ENCODE measurements around the gene SKI.

DNA sequence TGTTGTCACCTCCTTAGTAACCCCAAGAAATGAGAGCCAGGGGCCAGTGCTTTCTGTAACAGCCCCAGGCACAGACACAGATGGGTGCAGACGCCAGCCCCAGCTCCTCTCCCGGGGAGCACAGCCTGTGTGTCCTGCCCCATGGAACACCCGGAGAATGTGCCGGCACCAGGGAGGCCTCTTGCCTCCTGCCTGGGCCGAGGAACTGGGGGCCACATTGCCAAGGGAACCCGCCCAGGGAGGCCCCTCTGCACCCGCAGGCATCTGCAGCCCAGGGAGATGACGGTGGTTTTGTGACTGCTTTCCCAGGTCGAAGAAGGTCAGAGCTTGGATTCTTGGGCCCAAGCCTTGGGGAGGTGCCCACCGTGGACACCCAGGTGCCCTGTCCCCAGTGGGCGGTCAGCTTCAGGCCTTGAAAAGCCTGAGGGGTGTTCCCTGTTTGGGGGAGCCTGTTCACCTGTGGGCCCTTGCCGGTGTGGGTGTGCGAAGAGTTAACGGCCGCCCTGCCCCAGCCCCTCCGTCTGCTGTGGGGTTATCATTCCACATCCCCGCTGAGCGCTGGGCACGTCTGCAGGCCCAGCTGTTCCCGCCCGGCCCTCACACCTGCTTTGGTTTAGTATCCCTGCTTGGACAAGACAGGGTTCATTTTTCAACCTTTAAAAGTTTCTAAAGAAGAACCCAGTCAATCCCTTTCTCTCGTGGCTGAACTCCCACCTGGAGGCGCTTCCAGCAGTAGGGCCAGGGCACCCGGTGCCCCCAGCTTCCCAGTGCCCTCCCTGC, 100.7 kb downstream of the SKI start:
- TF ChIP-seq, protein P1, sequence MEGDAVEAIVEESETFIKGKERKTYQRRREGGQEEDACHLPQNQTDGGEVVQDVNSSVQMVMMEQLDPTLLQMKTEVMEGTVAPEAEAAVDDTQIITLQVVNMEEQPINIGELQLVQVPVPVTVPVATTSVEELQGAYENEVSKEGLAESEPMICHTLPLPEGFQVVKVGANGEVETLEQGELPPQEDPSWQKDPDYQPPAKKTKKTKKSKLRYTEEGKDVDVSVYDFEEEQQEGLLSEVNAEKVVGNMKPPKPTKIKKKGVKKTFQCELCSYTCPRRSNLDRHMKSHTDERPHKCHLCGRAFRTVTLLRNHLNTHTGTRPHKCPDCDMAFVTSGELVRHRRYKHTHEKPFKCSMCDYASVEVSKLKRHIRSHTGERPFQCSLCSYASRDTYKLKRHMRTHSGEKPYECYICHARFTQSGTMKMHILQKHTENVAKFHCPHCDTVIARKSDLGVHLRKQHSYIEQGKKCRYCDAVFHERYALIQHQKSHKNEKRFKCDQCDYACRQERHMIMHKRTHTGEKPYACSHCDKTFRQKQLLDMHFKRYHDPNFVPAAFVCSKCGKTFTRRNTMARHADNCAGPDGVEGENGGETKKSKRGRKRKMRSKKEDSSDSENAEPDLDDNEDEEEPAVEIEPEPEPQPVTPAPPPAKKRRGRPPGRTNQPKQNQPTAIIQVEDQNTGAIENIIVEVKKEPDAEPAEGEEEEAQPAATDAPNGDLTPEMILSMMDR (conservative IDR thresholded peaks at IDR 0.05; ENCODE audit: low read length) = no peak
- no peak for TF ChIP-seq EZH2phosphoT487 (IDR thresholded peaks at IDR 0.05; ENCODE audit: borderline replicate concordance, low read depth, low read length)

Data from OCI-LY7 (cell line).